Measurements from ENCODE around the gene DLG2.

The DLG2 gene

DNA sequence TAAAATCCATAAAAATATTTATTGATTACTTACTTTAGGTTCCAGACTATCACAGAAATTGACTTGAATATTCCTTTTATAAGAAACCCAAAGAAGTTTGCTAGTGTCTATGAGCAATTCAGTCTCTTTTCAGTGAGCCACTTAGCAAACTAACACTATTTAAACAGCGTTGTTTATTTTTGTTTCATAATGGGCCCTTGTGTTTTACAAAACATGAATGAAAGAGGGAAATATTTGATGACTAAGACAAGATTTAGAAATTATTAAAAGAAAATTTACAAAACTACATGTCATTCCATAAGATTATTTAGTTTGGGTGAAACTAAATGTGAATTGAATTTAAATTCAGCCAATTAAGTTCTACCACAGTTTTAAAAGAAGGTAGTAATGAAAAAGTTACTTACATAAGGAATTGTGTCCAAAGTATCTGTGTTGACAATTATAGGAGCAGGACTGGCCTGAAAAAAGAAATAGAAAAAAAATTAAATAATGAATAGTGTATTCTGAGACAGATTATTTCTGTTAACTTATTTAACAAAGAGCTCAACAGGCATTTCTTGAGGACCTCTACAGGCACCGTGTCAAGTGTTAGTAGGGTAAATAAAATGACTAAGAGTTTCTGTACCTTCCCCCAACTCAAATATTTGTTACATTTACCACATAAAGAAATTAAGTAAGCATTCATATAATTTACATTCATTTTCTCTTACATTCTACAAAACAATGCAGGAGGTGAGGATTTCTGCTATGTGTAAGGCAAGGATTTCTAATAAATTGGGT lies 1376.1 kb downstream of the DLG2 start:
- Histone ChIP-seq H3K27ac (ENCODE audit: low read length) (no peak overlapping the region), H3K79me2 (ENCODE audit: low read length) (no peaks in the 10 kb centered on the region), H3K4me1 (ENCODE audit: low read length) (peaks cover 44% of the 10 kb centered on the region), H2AFZ (ENCODE audit: low read depth, low read length) (no peak overlapping the region), H4K20me1 (ENCODE audit: insufficient read depth, low read length) (no peaks in the 10 kb centered on the region), H3K9ac (ENCODE audit: low read length) (no peak overlapping the region), H3K27me3 (ENCODE audit: low read depth, low read length) (no peaks in the 10 kb centered on the region), H3K4me2 (ENCODE audit: low read length) (no peak overlapping the region), H3K36me3 (replicated peaks; ENCODE audit: low read depth, low read length) (peaks cover 4% of the 10 kb centered on the region), H3K9me3 (ENCODE audit: insufficient read depth, low read length) (peaks cover 4% of the 10 kb centered on the region; the same call in 1 of the 2 replicates), H3K4me3 (ENCODE audit: low read length) (no peak overlapping the region)
- TF ChIP-seq EZH2phosphoT487 (IDR thresholded peaks at IDR 0.05; ENCODE audit: low read depth) (no peak), CTCF (IDR thresholded peaks at IDR 0.05; ENCODE audit: low read depth, low read length) (no peak)

DNA sequence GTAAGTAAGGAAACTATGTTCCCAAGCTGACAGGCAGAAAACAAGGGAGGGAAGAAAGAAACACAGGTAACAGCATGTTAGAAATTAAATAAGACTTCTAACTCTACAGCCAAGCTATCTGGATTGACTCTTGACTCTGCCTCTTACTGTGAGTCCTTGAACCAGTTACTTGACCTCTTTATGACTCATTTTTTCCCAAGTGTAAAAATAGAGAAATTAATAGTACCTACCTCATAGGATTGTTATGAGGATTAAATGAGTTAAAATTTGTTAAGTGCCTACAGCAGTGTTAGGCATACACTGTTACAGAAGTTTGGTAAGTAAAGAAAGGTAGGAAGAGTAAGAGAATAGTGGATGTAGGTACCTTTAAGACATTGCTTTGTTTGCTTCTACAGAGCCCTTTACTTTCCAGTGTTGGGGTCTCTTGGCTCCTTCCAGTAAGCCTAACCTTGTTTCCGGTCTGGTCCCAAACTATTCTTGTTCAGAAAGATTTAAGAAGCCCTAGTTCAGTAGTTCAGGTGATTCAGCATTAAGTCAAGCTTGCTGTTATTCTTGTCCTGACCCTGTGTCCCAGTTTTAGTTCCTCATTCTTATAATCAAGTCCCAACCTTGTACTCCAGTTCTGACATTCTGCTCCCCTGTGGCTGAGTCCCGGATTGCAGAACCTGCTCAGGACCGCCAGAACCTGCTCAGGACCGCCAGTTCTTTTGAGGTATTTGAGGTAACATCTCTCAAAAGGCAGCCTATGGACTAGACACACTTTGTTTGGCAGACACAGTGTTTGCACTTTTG lies 1377.6 kb downstream of the DLG2 start:
- Histone ChIP-seq H4K20me1 (ENCODE audit: insufficient read depth, low read length) (no peaks in the 10 kb centered on the region), H3K36me3 (replicated peaks; ENCODE audit: low read depth, low read length) (peaks cover 10% of the 10 kb centered on the region), H3K9ac (ENCODE audit: low read length) (peak overlapping the region; percentile 9; the same call in 1 of the 2 replicates), H3K9me3 (ENCODE audit: insufficient read depth, low read length) (peaks cover 4% of the 10 kb centered on the region; the same call in 1 of the 2 replicates), H3K27ac (ENCODE audit: low read length) (peak overlapping the region; percentile 56), H3K4me2 (ENCODE audit: low read length) (peak overlapping the region; percentile 40), H3K4me1 (ENCODE audit: low read length) (peaks cover 58% of the 10 kb centered on the region), H3K4me3 (ENCODE audit: low read length) (0 out of 2 replicates have a peak overlapping the region, but pooled peaks have one; percentile 3), H3K27me3 (ENCODE audit: low read depth, low read length) (no peaks in the 10 kb centered on the region), H3K79me2 (ENCODE audit: low read length) (no peaks in the 10 kb centered on the region), H2AFZ (ENCODE audit: low read depth, low read length) (no peak overlapping the region)
- TF ChIP-seq EZH2phosphoT487 (IDR thresholded peaks at IDR 0.05; ENCODE audit: low read depth) (no peak), CTCF (IDR thresholded peaks at IDR 0.05; ENCODE audit: low read depth, low read length) (peak; percentile 51)

DNA sequence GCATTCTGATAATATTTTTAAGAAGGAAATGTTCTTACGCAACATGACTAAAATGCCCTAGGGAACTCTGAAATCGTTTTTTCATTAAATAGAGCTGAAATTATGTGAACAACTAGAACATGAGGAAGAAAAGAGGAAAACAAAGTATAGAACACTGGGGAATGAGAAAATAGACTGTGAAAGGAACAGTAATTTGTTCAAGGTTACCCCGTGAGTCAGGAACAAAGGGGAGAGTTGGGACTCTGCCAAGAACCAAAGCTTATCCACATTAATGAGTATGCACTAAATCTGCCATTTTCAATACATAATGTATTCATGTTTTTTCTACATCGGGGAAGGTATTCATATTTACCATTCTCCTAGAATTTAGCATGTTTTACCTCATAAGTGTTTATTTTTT lies 1379.2 kb downstream of the DLG2 start:
- no peak for TF ChIP-seq CTCF (IDR thresholded peaks at IDR 0.05; ENCODE audit: low read depth, low read length)
- no peak for TF ChIP-seq EZH2phosphoT487 (IDR thresholded peaks at IDR 0.05; ENCODE audit: low read depth)
- no peaks in the 10 kb centered on the region for H3K27me3 ChIP-seq (ENCODE audit: low read depth, low read length)
- peaks cover 74% of the 10 kb centered on the region for H3K4me1 ChIP-seq (ENCODE audit: low read length)
- peaks cover 4% of the 10 kb centered on the region; the same call in 1 of the 2 replicates for H3K9me3 ChIP-seq (ENCODE audit: insufficient read depth, low read length)
- H3K27ac ChIP-seq (ENCODE audit: low read length), result no peak overlapping the region
- H3K9ac ChIP-seq (ENCODE audit: low read length), result no peak overlapping the region
- H3K4me2 ChIP-seq (ENCODE audit: low read length), result no peak overlapping the region
- H3K4me3 ChIP-seq (ENCODE audit: low read length), result no peak overlapping the region
- H2AFZ ChIP-seq (ENCODE audit: low read depth, low read length), result no peak overlapping the region
- H3K79me2 ChIP-seq (ENCODE audit: low read length), result no peaks in the 10 kb centered on the region
- peaks cover 13% of the 10 kb centered on the region for H3K36me3 ChIP-seq (replicated peaks; ENCODE audit: low read depth, low read length)
- H4K20me1 ChIP-seq (ENCODE audit: insufficient read depth, low read length), result no peaks in the 10 kb centered on the region

GRCh38 chr11:84247129-84247528 lies 1380.0 kb downstream of the DLG2 start:
- H4K20me1 ChIP-seq (ENCODE audit: insufficient read depth, low read length), result no peaks in the 10 kb centered on the region
- H3K27me3 ChIP-seq (ENCODE audit: low read depth, low read length), result no peaks in the 10 kb centered on the region
- no peak overlapping the region for H3K27ac ChIP-seq (ENCODE audit: low read length)
- TF ChIP-seq CTCF (IDR thresholded peaks at IDR 0.05; ENCODE audit: low read depth, low read length), result no peak
- no peak for TF ChIP-seq EZH2phosphoT487 (IDR thresholded peaks at IDR 0.05; ENCODE audit: low read depth)
- H2AFZ ChIP-seq (ENCODE audit: low read depth, low read length), result no peak overlapping the region
- no peak overlapping the region for H3K4me3 ChIP-seq (ENCODE audit: low read length)
- peaks cover 13% of the 10 kb centered on the region for H3K36me3 ChIP-seq (replicated peaks; ENCODE audit: low read depth, low read length)
- H3K79me2 ChIP-seq (ENCODE audit: low read length), result no peaks in the 10 kb centered on the region
- no peak overlapping the region for H3K9ac ChIP-seq (ENCODE audit: low read length)
- H3K9me3 ChIP-seq (ENCODE audit: insufficient read depth, low read length), result peaks cover 4% of the 10 kb centered on the region; the same call in 1 of the 2 replicates
- peaks cover 81% of the 10 kb centered on the region for H3K4me1 ChIP-seq (ENCODE audit: low read length)
- no peak overlapping the region for H3K4me2 ChIP-seq (ENCODE audit: low read length)
